HepG2 (cell line): ENCODE measurements around the gene ZNF624. TPM values are rescaled to one million over a fixed set of nuclear protein-coding genes. Genes with fewer than 3 reads are reported as not detected.

Experiments
- ERF ChIP-seq: IDR thresholded peaks from 2 replicates; pipeline ENCODE4 v1.6.1; 2018; ENCODE audit warnings: missing biosample characterization, missing genetic modification reagents
- GATAD1 ChIP-seq: IDR thresholded peaks from 2 replicates; pipeline ENCODE4 v1.6.1; 2016; ENCODE audit warnings: missing genetic modification reagents, missing compliant biosample characterization
- MZF1 ChIP-seq: sonication (generic); formaldehyde crosslinking; IDR thresholded peaks from 2 replicates; pipeline ENCODE4 v1.8.1; 2023; ENCODE audit warnings: mild to moderate bottlenecking, missing genetic modification reagents, borderline replicate concordance
- NCOA1 ChIP-seq: sonication (generic); formaldehyde crosslinking; IDR thresholded peaks from 2 replicates; pipeline ENCODE4 v1.9.0; 2021; ENCODE audit warnings: missing genetic modification reagents
- TCF12 ChIP-seq, 2 experiments: fragments of 450-650 bp in 1 of 2; sonication (generic) in 1 of 2; formaldehyde crosslinking in 1 of 2; IDR thresholded peaks; 2 replicates each; pipeline versions ENCODE4 v1.6.1 to v1.8.0; 2017 to 2022; ENCODE audit warnings: antibody characterized with exemption in 1 of 2, mild to moderate bottlenecking in 1 of 2, missing genetic modification reagents in 1 of 2, moderate library complexity in 1 of 2
- ZNF329 ChIP-seq: sonication (generic); formaldehyde crosslinking; IDR thresholded peaks from 2 replicates; pipeline ENCODE4 v1.9.0; 2021; ENCODE audit warnings: low read depth, mild to moderate bottlenecking, missing genetic modification reagents
- ZNF766 ChIP-seq: sonication (generic); formaldehyde crosslinking; IDR thresholded peaks from 2 replicates; pipeline ENCODE4 v1.5.0; 2020; ENCODE audit warnings: missing genetic modification reagents, borderline replicate concordance
- polyA plus RNA-seq, 8 experiments: library from polyadenylated mRNA; depleted of rRNA in 3 of 8; stranded (reverse) in 7 of 8; unstranded in 1 of 8; fragments of >200 nt; fragmentation: Illumina TruSeq in 4 of 8; extraction: Trizol in 4 of 8; gene quantifications; 2 replicates each; pipeline versions ENCODE4 v1.2.1 to v1.2.3, GENCODE V29; 2011 to 2016; ENCODE audit warnings: low read depth in 4 of 8, missing spikeins in 1 of 8, mixed read lengths in 1 of 8; ENCODE audit not compliant: insufficient read depth in 1 of 8
- total RNA-seq, 5 experiments: library from RNA; depleted of rRNA; stranded (reverse); fragments of >200 nt; fragmentation: Illumina TruSeq; extraction: Trizol; gene quantifications; 2 replicates each; pipeline ENCODE4 v1.2.3, GENCODE V29; 2016; ENCODE audit warnings: low read depth in 1 of 5
- TF ChIP-seq, protein P1 (sequence below): sonication (generic); formaldehyde crosslinking; IDR thresholded peaks from 2 replicates; pipeline ENCODE4 v1.5.0; 2020; ENCODE audit warnings: mild to moderate bottlenecking, missing genetic modification reagents
- TF ChIP-seq, protein P2 (sequence below), 2 experiments: sonication (generic) in 1 of 2; formaldehyde crosslinking in 1 of 2; IDR thresholded peaks; 2 replicates each; pipeline versions ENCODE4 v1.4.0 to v1.6.1; 2018 to 2020; ENCODE audit warnings: missing genetic modification reagents in 2 of 2, borderline replicate concordance in 1 of 2, low read depth in 1 of 2, mild to moderate bottlenecking in 1 of 2, missing biosample characterization in 1 of 2
- TF ChIP-seq, protein P3 (sequence below): sonication (generic); formaldehyde crosslinking; IDR thresholded peaks from 2 replicates; pipeline ENCODE4 v1.4.0; 2020; ENCODE audit warnings: missing genetic modification reagents, borderline replicate concordance
- TF ChIP-seq, protein P4 (sequence below): sonication (generic); formaldehyde crosslinking; IDR thresholded peaks from 2 replicates; pipeline ENCODE4 v1.4.0; 2020; ENCODE audit warnings: mild to moderate bottlenecking, missing genetic modification reagents

The ZNF624 gene
- total and polyA plus RNA-seq, 2 of the 13 experiments (the other 11 are each of a cell fraction or from before 2014, with no cell fraction given): 0.75 to 3.5 TPM

DNA sequence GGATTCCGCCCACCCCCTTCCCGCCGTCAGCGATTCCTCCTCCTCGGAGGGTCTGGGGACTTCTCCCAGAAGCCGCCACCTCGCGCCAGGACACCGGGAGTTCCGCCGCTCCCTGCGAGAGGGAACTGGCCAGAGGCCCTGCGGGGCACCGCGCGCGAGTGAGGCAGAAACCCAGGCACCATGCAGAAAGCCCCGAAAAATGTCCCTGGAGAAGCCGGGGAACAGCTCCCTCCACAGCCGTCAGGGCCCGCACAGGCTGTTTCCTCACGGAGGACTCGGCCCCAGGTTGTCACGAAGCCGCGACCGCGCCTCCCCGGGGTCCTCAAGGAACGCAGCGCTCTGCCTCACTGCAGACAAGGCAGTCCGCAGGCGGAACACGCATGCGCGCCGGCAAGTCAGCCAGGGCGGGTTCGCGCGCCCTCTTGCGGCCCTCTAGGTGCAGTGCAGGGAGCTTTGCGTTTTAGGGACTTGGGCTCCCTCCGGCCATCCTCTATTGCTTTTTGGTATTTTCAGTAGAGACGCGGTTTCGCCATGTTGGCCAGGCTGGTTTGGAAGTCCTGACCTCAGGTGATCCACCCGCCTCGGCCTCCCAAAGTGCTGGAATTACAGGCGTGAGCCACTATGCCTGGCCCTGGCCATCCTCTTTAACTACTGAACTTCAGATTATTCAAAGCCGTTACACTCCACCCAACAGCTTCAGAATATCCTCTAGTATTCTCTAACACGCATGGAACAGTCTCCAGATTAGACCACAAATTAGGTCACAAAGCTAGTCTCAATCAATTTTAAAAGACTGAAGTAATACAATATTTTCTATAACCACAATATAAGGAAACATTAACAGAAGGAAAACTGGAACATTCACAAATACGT lies 64.3 kb downstream of the ZNF624 start (continued):
- TF ChIP-seq MZF1 (CRISPR knock-in tag): no peak
- no peak for TF ChIP-seq ZNF329 (CRISPR knock-in tag)
- TF ChIP-seq NCOA1 (CRISPR knock-in tag): peak; percentile 64; the same call in 1 of the 2 replicates
- TF ChIP-seq, protein P1, sequence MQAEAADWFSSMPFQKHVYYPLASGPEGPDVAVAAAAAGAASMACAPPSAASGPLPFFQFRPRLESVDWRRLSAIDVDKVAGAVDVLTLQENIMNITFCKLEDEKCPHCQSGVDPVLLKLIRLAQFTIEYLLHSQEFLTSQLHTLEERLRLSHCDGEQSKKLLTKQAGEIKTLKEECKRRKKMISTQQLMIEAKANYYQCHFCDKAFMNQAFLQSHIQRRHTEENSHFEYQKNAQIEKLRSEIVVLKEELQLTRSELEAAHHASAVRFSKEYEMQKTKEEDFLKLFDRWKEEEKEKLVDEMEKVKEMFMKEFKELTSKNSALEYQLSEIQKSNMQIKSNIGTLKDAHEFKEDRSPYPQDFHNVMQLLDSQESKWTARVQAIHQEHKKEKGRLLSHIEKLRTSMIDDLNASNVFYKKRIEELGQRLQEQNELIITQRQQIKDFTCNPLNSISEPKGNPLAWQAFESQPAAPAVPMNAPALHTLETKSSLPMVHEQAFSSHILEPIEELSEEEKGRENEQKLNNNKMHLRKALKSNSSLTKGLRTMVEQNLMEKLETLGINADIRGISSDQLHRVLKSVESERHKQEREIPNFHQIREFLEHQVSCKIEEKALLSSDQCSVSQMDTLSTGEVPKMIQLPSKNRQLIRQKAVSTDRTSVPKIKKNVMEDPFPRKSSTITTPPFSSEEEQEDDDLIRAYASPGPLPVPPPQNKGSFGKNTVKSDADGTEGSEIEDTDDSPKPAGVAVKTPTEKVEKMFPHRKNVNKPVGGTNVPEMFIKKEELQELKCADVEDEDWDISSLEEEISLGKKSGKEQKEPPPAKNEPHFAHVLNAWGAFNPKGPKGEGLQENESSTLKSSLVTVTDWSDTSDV (CRISPR knock-in tag): peak; percentile 70; the same call in 1 of the 2 replicates
- TF ChIP-seq, protein P2, sequence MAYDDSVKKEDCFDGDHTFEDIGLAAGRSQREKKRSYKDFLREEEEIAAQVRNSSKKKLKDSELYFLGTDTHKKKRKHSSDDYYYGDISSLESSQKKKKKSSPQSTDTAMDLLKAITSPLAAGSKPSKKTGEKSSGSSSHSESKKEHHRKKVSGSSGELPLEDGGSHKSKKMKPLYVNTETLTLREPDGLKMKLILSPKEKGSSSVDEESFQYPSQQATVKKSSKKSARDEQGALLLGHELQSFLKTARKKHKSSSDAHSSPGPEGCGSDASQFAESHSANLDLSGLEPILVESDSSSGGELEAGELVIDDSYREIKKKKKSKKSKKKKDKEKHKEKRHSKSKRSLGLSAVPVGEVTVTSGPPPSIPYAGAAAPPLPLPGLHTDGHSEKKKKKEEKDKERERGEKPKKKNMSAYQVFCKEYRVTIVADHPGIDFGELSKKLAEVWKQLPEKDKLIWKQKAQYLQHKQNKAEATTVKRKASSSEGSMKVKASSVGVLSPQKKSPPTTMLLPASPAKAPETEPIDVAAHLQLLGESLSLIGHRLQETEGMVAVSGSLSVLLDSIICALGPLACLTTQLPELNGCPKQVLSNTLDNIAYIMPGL (CRISPR knock-in tag; IDR thresholded peaks at IDR 0.05; ENCODE audit: borderline replicate concordance in 1 of 2, low read depth in 1 of 2): peak; percentile 83 to 84; a peak in 3 of 4 replicates
- no peak for TF ChIP-seq GATAD1 (CRISPR knock-in tag)
- TF ChIP-seq, protein P3, sequence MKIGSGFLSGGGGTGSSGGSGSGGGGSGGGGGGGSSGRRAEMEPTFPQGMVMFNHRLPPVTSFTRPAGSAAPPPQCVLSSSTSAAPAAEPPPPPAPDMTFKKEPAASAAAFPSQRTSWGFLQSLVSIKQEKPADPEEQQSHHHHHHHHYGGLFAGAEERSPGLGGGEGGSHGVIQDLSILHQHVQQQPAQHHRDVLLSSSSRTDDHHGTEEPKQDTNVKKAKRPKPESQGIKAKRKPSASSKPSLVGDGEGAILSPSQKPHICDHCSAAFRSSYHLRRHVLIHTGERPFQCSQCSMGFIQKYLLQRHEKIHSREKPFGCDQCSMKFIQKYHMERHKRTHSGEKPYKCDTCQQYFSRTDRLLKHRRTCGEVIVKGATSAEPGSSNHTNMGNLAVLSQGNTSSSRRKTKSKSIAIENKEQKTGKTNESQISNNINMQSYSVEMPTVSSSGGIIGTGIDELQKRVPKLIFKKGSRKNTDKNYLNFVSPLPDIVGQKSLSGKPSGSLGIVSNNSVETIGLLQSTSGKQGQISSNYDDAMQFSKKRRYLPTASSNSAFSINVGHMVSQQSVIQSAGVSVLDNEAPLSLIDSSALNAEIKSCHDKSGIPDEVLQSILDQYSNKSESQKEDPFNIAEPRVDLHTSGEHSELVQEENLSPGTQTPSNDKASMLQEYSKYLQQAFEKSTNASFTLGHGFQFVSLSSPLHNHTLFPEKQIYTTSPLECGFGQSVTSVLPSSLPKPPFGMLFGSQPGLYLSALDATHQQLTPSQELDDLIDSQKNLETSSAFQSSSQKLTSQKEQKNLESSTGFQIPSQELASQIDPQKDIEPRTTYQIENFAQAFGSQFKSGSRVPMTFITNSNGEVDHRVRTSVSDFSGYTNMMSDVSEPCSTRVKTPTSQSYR (CRISPR knock-in tag): no peak
- TF ChIP-seq, protein P4, sequence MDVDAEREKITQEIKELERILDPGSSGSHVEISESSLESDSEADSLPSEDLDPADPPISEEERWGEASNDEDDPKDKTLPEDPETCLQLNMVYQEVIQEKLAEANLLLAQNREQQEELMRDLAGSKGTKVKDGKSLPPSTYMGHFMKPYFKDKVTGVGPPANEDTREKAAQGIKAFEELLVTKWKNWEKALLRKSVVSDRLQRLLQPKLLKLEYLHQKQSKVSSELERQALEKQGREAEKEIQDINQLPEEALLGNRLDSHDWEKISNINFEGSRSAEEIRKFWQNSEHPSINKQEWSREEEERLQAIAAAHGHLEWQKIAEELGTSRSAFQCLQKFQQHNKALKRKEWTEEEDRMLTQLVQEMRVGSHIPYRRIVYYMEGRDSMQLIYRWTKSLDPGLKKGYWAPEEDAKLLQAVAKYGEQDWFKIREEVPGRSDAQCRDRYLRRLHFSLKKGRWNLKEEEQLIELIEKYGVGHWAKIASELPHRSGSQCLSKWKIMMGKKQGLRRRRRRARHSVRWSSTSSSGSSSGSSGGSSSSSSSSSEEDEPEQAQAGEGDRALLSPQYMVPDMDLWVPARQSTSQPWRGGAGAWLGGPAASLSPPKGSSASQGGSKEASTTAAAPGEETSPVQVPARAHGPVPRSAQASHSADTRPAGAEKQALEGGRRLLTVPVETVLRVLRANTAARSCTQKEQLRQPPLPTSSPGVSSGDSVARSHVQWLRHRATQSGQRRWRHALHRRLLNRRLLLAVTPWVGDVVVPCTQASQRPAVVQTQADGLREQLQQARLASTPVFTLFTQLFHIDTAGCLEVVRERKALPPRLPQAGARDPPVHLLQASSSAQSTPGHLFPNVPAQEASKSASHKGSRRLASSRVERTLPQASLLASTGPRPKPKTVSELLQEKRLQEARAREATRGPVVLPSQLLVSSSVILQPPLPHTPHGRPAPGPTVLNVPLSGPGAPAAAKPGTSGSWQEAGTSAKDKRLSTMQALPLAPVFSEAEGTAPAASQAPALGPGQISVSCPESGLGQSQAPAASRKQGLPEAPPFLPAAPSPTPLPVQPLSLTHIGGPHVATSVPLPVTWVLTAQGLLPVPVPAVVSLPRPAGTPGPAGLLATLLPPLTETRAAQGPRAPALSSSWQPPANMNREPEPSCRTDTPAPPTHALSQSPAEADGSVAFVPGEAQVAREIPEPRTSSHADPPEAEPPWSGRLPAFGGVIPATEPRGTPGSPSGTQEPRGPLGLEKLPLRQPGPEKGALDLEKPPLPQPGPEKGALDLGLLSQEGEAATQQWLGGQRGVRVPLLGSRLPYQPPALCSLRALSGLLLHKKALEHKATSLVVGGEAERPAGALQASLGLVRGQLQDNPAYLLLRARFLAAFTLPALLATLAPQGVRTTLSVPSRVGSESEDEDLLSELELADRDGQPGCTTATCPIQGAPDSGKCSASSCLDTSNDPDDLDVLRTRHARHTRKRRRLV (CRISPR knock-in tag): no peak
- TF ChIP-seq TCF12 (IDR thresholded peaks at IDR 0.05): no peak
- TF ChIP-seq TCF12 (CRISPR knock-in tag; IDR thresholded peaks at IDR 0.05): no peak
- no peak for TF ChIP-seq ZNF766 (CRISPR knock-in tag)
- TF ChIP-seq ERF (CRISPR knock-in tag): peak; percentile 65; the same call in 1 of the 2 replicates
